GM12878 (cell line): Measurements from ENCODE around the gene OR51M1. TPM values are rescaled to one million over a fixed set of nuclear protein-coding genes. Genes with fewer than 3 reads are reported as not detected.
A peak's percentile ranks its signal among the peaks of the same experiment; 100 is the strongest.
"Not testable (repeated sequence)": the region's sequence is repeated elsewhere in the genome, so short reads cannot be mapped to it uniquely, and the experiment has no call there.

ENCODE experiments used
- ATAC-seq: fragments of 200-7000 bp; cut with Tn5 transposase; 3 replicates; pipeline ENCODE4 v1.9.1; 2020; ENCODE audit warnings: mild to moderate bottlenecking, moderate library complexity
- BruUV-seq: library from RNA; stranded (reverse); fragments of 400-500 nt; replicated peaks from 2 replicates; lab custom pipeline; 2021; lab: Mats Ljungman, UMichigan
- CTCF ChIA-PET: fragments of 300-600 bp; sonication (Branson Sonifier 250); formaldehyde crosslinking; extraction: SDS; loops from one replicate; lab custom pipeline; 2021; ENCODE audit warnings: inconsistent platforms; lab: Yijun Ruan, JAX
- POLR2A ChIA-PET: fragments of 350-600 bp; formaldehyde crosslinking; extraction: SDS; loops from one replicate; lab custom pipeline; 2021; ENCODE audit warnings: inconsistent platforms; lab: Charles Lee
- RAD21 ChIA-PET: fragments of 300-600 bp; sonication (Branson Sonifier 250); formaldehyde crosslinking; loops from one replicate; lab custom pipeline; 2023; ENCODE audit warnings: antibody characterized with exemption; ENCODE audit not compliant: unreplicated experiment; lab: Charles Lee
- SMC1A ChIA-PET: fragments of 300-600 bp; sonication (Branson Sonifier 250); formaldehyde crosslinking; loops from one replicate; lab custom pipeline; 2023; ENCODE audit not compliant: unreplicated experiment, uncharacterized antibody; lab: Charles Lee
- DNase-seq: peaks from one replicate; pipeline ENCODE4 v3.0.0-alpha.2; 2011; ENCODE audit warnings: low read depth, low spot score
- FAIRE-seq: peaks from 3 replicates; lab custom pipeline; 2011; peaks lifted over from hg19 to GRCh38; lab: Jason Lieb, UNC
- H2AFZ ChIP-seq: 2 replicates; pipeline ENCODE4 v1.6.0; 2011; ENCODE audit warnings: low read depth, low read length, control low read depth; ENCODE audit not compliant: control insufficient read depth
- H3K27ac ChIP-seq: 2 replicates; pipeline ENCODE4 v1.5.1; 2011; ENCODE audit warnings: control low read depth; ENCODE audit not compliant: control insufficient read depth, insufficient read depth
- H3K27me3 ChIP-seq, 2 experiments: replicated peaks in 1 of 2; 2 replicates each; pipeline versions ENCODE4 v1.6.0 to v1.6.1; 2011; ENCODE audit warnings: low read length in 1 of 2; ENCODE audit not compliant: control insufficient read depth in 2 of 2, insufficient read depth in 2 of 2
- H3K36me3 ChIP-seq, 2 experiments: 2 replicates each; pipeline ENCODE4 v1.5.1; 2011; ENCODE audit warnings: low read length in 1 of 2; ENCODE audit not compliant: control insufficient read depth in 2 of 2, insufficient read depth in 2 of 2
- H3K4me1 ChIP-seq: 2 replicates; pipeline ENCODE4 v1.6.1; 2011; ENCODE audit warnings: mild to moderate bottlenecking, low read length, moderate library complexity, mixed read lengths; ENCODE audit not compliant: control insufficient read depth, insufficient read depth
- H3K4me2 ChIP-seq: 2 replicates; pipeline ENCODE4 v1.6.0; 2011; ENCODE audit warnings: control low read depth; ENCODE audit not compliant: control insufficient read depth, insufficient read depth
- H3K4me3 ChIP-seq: fragments of 200-600 bp; sonication (generic); 2 replicates; pipeline ENCODE4 v1.5.1; 2016
- H3K79me2 ChIP-seq: 2 replicates; pipeline ENCODE4 v1.6.0; 2011; ENCODE audit warnings: low read length; ENCODE audit not compliant: control insufficient read depth, insufficient read depth
- H3K9ac ChIP-seq: 2 replicates; pipeline ENCODE4 v1.8.0; 2011; ENCODE audit warnings: low read length, control low read depth, mixed read lengths; ENCODE audit not compliant: control insufficient read depth, insufficient read depth
- H3K9me3 ChIP-seq: replicated peaks from 3 replicates; pipeline ENCODE4 v1.5.1; 2011; ENCODE audit warnings: mild to moderate bottlenecking, low read length; ENCODE audit not compliant: control insufficient read depth, insufficient read depth
- H4K20me1 ChIP-seq: 2 replicates; pipeline ENCODE4 v1.6.0; 2011; ENCODE audit not compliant: control insufficient read depth, insufficient read depth
- MTA2 ChIP-seq: fragments of 450-650 bp; IDR thresholded peaks from 2 replicates; pipeline ENCODE4 v1.6.1; 2016; ENCODE audit warnings: low read depth, mild to moderate bottlenecking, moderate library complexity
- NBN ChIP-seq: fragments of 450-650 bp; IDR thresholded peaks from 2 replicates; pipeline ENCODE4 v1.6.1; 2016
- NR2C1 ChIP-seq: fragments of 450-650 bp; IDR thresholded peaks from 2 replicates; pipeline ENCODE4 v1.6.1; 2017; ENCODE audit warnings: antibody characterized with exemption, mild to moderate bottlenecking, moderate library complexity
- RELB ChIP-seq: fragments of 450-650 bp; IDR thresholded peaks from 2 replicates; pipeline ENCODE4 v1.6.1; 2017; ENCODE audit warnings: low read depth, mild to moderate bottlenecking, moderate library complexity
- WGBS: methylation state at CpG from one replicate; pipeline ENCODE4 v1.1.6; 2016; ENCODE audit warnings: low lambda C conversion rate; ENCODE audit not compliant: insufficient replicate concordance, insufficient coverage; ENCODE audit errors: missing lambda C conversion rate; 5-methylcytosine and 5-hydroxymethylcytosine counted together
- in situ Hi-C: fragments of 300-500 bp; cut with MboI; formaldehyde crosslinking; loops from 9 replicates; pipeline ENCODE4 v1.14.3; 2018; ENCODE audit warnings: mixed read lengths
- intact Hi-C: fragments of 100-400 bp; cut with micrococcal nuclease; formaldehyde crosslinking; loops from one replicate; pipeline ENCODE4 v1.14.2; 2022; ENCODE audit not compliant: unreplicated experiment
- polyA plus RNA-seq, 11 experiments: library from polyadenylated mRNA; depleted of rRNA in 4 of 11; unstranded in 6 of 11; stranded (reverse) in 5 of 11; fragments of >200 nt; fragmentation: Nextera tagmentation in 4 of 11; fragmentation: Illumina TruSeq in 1 of 11; extraction: Ambion mirVana in 4 of 11; extraction: Trizol in 1 of 11; gene quantifications; 1 replicate in 1 of 11; 2 replicates in 10 of 11; pipeline versions ENCODE4 v1.2.1 to v1.2.3, GENCODE V29; 2011 to 2016; ENCODE audit warnings: inconsistent platforms in 2 of 11, missing spikeins in 2 of 11, low read depth in 1 of 11
- total RNA-seq, 4 experiments: library from RNA; depleted of rRNA in 3 of 4; stranded (reverse); fragments of >200 nt in 3 of 4; fragmentation: Illumina TruSeq in 1 of 4; extraction: Trizol in 1 of 4; gene quantifications; 2 replicates each; pipeline versions ENCODE4 v1.2.1 to v1.2.3, GENCODE V29; 2013 to 2021

The OR51M1 gene
- total and polyA plus RNA-seq, 10 of the 15 experiments (the other 5 are each of a cell fraction or from before 2014, with no cell fraction given) = 0.06 TPM; not detected in 9

GRCh38 chr11:5336331-5336730 lies 47.3 kb upstream of the OR51M1 start:
- in situ Hi-C loops = loop anchor here (25.0 kb wide), 1 partner anchor 1474 kb away; the partner anchor contains the start of gene STIM1
- Histone ChIP-seq H2AFZ (no peak overlapping the region), H3K4me3 (no peak overlapping the region), H3K27ac (no peak overlapping the region), H3K79me2 (no peaks in the 10 kb centered on the region), H3K27me3 (no peaks in the 10 kb centered on the region), H3K9me3 (no peaks in the 10 kb centered on the region), H3K9ac (no peak overlapping the region), H3K36me3 (no peaks in the 10 kb centered on the region), H3K4me1 (no peaks in the 10 kb centered on the region), H3K4me2 (no peak overlapping the region), H4K20me1 (no peaks in the 10 kb centered on the region)
- intact Hi-C loops = no loop called here
- no peak for TF ChIP-seq NR2C1
- ChIA-PET RAD21 (no interaction called here), POLR2A (no interaction called here), SMC1A (no interaction called here), CTCF (no interaction called here)
- ATAC-seq = no peak
- no peak for DNase-seq
- BruUV-seq = no TSS peak
- no peak for FAIRE-seq

- POLR2A ChIA-PET, H3K27ac ChIP-seq, H3K4me1 ChIP-seq, H3K27me3 ChIP-seq, RAD21 ChIA-PET, intact Hi-C loops, H4K20me1 ChIP-seq, H3K9me3 ChIP-seq, SMC1A ChIA-PET, BruUV-seq, CTCF ChIA-PET, H3K4me2 ChIP-seq, H2AFZ ChIP-seq, H3K4me3 ChIP-seq, H3K9ac ChIP-seq, DNase-seq, FAIRE-seq, H3K36me3 ChIP-seq, H3K79me2 ChIP-seq: not testable (repeated sequence)
- WGBS = 6% methylated on average over 1 of the region's 1 CpG
- in situ Hi-C loops = loop anchor here (25.0 kb wide), 1 partner anchor 1475 kb away; the partner anchor contains the start of gene STIM1
- TF ChIP-seq MTA2 (peak; percentile 20; the same call in 1 of the 2 replicates), NBN (0 out of 2 replicates have a peak, but pooled peaks have one; percentile 28), RELB (0 out of 2 replicates have a peak, but pooled peaks have one; percentile 20)
- peak; percentile 52 for ATAC-seq
Measured at GRCh38 chr11:5337253-5337652, 46.4 kb upstream of the OR51M1 start.
